Measurements from ENCODE around the gene FNBP1. TPM values are rescaled to one million over a fixed set of nuclear protein-coding genes. Genes with fewer than 3 reads are reported as not detected.
A peak's percentile ranks its signal among the peaks of the same experiment; 100 is the strongest.

FNBP1 gene
- total RNA-seq, 1 donor from 2014 or later = 63.5 TPM

DNA sequence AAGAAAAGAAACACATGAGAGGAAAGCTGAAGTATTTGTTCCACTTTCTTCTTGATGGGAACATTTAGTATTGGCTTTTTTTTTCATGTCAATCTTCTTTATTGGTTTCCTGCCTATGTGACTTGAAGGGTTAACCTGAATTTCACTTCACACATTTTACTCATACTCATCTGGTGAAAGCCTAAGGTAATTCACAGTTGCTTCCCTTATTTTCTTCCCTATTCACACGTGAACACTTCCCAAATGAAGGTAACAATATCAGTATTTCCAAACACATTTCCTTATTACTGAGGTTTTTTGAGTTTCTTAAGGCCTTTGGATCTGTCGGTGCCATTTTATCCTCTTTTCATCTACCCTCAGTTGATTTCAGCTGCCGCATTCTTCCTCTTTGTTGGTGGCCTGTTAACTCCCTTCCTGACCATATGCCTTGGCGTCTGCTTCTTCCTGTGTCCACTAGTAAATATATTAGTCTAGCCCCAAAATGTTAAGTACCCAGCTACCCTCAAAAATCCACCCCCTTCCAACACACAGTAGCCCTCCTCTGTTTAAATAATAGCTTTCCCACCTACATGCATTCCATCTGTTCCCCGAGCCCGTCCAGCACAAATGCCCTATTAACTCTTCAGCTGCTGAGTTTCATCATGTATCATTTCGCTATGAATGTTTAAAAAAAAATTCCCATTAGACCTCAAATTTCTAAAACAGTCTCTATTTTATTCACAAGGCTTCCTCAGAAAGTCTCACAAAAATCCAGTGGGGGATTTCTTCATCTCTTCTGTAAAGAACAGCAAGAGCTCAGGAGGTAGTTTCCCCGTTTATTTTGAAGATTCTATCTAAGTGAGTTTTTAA, 110.5 kb downstream of the FNBP1 start:
- Histone ChIP-seq H3K4me2 (ENCODE audit: low read length) (peak overlapping the region; percentile 54), H3K4me1 (ENCODE audit: insufficient read depth, low read length) (peaks cover 8% of the 10 kb centered on the region), H3K36me3 (ENCODE audit: insufficient read depth, low read length) (no peaks in the 10 kb centered on the region), H2AFZ (ENCODE audit: low read depth, low read length) (peak overlapping the region; percentile 23), H3K9me3 (ENCODE audit: insufficient read depth, low read depth, low read length) (no peaks in the 10 kb centered on the region), H3K27me3 (ENCODE audit: insufficient read depth, low read length) (no peaks in the 10 kb centered on the region), H3K4me3 (ENCODE audit: insufficient read depth, low read depth, low read length) (no peak overlapping the region), H3K79me2 (ENCODE audit: insufficient read depth, low read length) (no peaks in the 10 kb centered on the region), H3K9ac (ENCODE audit: low read length) (no peak overlapping the region), H3K27ac (ENCODE audit: low read depth, low read length) (no peak overlapping the region), H4K20me1 (ENCODE audit: insufficient read depth, low read length) (no peaks in the 10 kb centered on the region)
- no peak for TF ChIP-seq EZH2 (IDR thresholded peaks at IDR 0.05; ENCODE audit: insufficient read depth, low read length)
- TF ChIP-seq, protein P1, sequence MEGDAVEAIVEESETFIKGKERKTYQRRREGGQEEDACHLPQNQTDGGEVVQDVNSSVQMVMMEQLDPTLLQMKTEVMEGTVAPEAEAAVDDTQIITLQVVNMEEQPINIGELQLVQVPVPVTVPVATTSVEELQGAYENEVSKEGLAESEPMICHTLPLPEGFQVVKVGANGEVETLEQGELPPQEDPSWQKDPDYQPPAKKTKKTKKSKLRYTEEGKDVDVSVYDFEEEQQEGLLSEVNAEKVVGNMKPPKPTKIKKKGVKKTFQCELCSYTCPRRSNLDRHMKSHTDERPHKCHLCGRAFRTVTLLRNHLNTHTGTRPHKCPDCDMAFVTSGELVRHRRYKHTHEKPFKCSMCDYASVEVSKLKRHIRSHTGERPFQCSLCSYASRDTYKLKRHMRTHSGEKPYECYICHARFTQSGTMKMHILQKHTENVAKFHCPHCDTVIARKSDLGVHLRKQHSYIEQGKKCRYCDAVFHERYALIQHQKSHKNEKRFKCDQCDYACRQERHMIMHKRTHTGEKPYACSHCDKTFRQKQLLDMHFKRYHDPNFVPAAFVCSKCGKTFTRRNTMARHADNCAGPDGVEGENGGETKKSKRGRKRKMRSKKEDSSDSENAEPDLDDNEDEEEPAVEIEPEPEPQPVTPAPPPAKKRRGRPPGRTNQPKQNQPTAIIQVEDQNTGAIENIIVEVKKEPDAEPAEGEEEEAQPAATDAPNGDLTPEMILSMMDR (IDR thresholded peaks at IDR 0.05; ENCODE audit: insufficient read depth, low read depth, low read length) = no peak
- Mint-ChIP-seq H3K9me3 (ENCODE audit: unreplicated experiment) (no peaks in the 10 kb centered on the region), H3K27me3 (ENCODE audit: low read depth, unreplicated experiment) (no peaks in the 10 kb centered on the region), H3K4me3 (ENCODE audit: unreplicated experiment) (peak overlapping the region; percentile 56), H3K4me1 (ENCODE audit: low read depth, unreplicated experiment) (peaks cover 24% of the 10 kb centered on the region), H3K36me3 (ENCODE audit: low read depth, unreplicated experiment) (peaks cover 5% of the 10 kb centered on the region), H3K27ac (ENCODE audit: unreplicated experiment) (peak overlapping the region; percentile 44)
- DNase-seq (ENCODE audit: low read depth) (peak; percentile 56), FAIRE-seq (no peak)

DNA sequence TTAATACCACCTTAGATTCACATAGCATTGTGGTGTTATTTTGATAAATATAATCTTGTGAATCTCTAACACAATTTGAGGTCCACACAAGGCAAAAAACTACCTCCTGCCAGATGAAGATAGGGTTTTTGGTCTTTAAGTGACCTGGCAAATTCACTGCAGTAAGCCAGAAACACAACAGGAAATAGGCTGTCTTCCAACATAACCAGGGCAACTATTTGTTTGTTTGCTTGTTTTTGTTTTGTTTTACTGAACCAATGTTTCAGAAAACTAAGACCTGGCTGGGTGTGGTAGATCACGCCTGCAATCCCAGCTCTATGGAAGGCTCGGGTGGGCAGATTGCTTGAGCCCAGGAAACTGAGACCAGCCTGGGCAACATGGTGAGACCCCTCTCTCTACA, 112.2 kb downstream of the FNBP1 start:
- no peaks in the 10 kb centered on the region for H3K27me3 Mint-ChIP-seq (ENCODE audit: low read depth, unreplicated experiment)
- no peak overlapping the region for H2AFZ ChIP-seq (ENCODE audit: low read depth, low read length)
- H3K4me3 Mint-ChIP-seq (ENCODE audit: unreplicated experiment) = no peak overlapping the region
- H3K4me1 ChIP-seq (ENCODE audit: insufficient read depth, low read length) = peaks cover 8% of the 10 kb centered on the region
- TF ChIP-seq, protein P1 (IDR thresholded peaks at IDR 0.05; ENCODE audit: insufficient read depth, low read depth, low read length) = no peak
- TF ChIP-seq EZH2 (IDR thresholded peaks at IDR 0.05; ENCODE audit: insufficient read depth, low read length) = no peak
- peaks cover 24% of the 10 kb centered on the region for H3K4me1 Mint-ChIP-seq (ENCODE audit: low read depth, unreplicated experiment)
- no peaks in the 10 kb centered on the region for H3K79me2 ChIP-seq (ENCODE audit: insufficient read depth, low read length)
- FAIRE-seq (no peak), DNase-seq (ENCODE audit: low read depth) (no peak)
- peaks cover 13% of the 10 kb centered on the region for H3K36me3 Mint-ChIP-seq (ENCODE audit: low read depth, unreplicated experiment)
- no peak overlapping the region for H3K4me2 ChIP-seq (ENCODE audit: low read length)
- H3K9me3 Mint-ChIP-seq (ENCODE audit: unreplicated experiment) = no peaks in the 10 kb centered on the region
- H3K36me3 ChIP-seq (ENCODE audit: insufficient read depth, low read length) = peaks cover 3% of the 10 kb centered on the region
- no peak overlapping the region for H3K27ac Mint-ChIP-seq (ENCODE audit: unreplicated experiment)
- no peak overlapping the region for H3K27ac ChIP-seq (ENCODE audit: low read depth, low read length)
- H3K9me3 ChIP-seq (ENCODE audit: insufficient read depth, low read depth, low read length) = no peaks in the 10 kb centered on the region
- no peak overlapping the region for H3K4me3 ChIP-seq (ENCODE audit: insufficient read depth, low read depth, low read length)
- H3K27me3 ChIP-seq (ENCODE audit: insufficient read depth, low read length) = no peaks in the 10 kb centered on the region
- no peaks in the 10 kb centered on the region for H4K20me1 ChIP-seq (ENCODE audit: insufficient read depth, low read length)
- no peak overlapping the region for H3K9ac ChIP-seq (ENCODE audit: low read length)
